K562 (cell line): ENCODE results near the gene TPD52L1. TPM values are rescaled to one million over a fixed set of nuclear protein-coding genes. Genes with fewer than 3 reads are reported as not detected.

Experiments
- ATAC-seq: fragments of 200-7000 bp; cut with Tn5 transposase; 3 replicates; pipeline ENCODE4 v1.9.1; 2020; ENCODE audit warnings: moderate library complexity
- BruUV-seq: library from RNA; stranded (reverse); fragments of 400-500 nt; replicated peaks from 2 replicates; lab custom pipeline; 2021; lab: Mats Ljungman, UMichigan
- CTCF ChIA-PET: fragments of 300-600 bp; formaldehyde crosslinking; extraction: SDS; loops from one replicate; lab custom pipeline; 2021; ENCODE audit warnings: low intra/inter-chr PET ratio; lab: Yijun Ruan, JAX
- POLR2A ChIA-PET: fragments of 300-600, 350-650 bp; sonication (Branson Sonifier 250); formaldehyde crosslinking; extraction: SDS; loops from one replicate; lab custom pipeline; 2021; ENCODE audit warnings: antibody characterized with exemption, inconsistent platforms; lab: Yijun Ruan, JAX
- DNase-seq, 4 experiments: peaks; one replicate each; pipeline versions ENCODE4 v3.0.0 to v3.0.0-alpha.2; 2011 to 2018; ENCODE audit warnings: low spot score in 3 of 4, mixed read lengths in 3 of 4; ENCODE audit errors: extremely low read depth in 1 of 4
- FAIRE-seq: peaks from 2 replicates; lab custom pipeline; 2011; peaks lifted over from hg19 to GRCh38; lab: Jason Lieb, UNC
- H2AFZ ChIP-seq: 2 replicates; pipeline ENCODE4 v1.6.0; 2011; ENCODE audit warnings: low read depth, low read length, control low read depth, inconsistent platforms
- H3K27ac ChIP-seq: fragments of 200-600 bp; 3 replicates; pipeline ENCODE4 v1.8.0; 2011; ENCODE audit warnings: low read depth, mild to moderate bottlenecking, control low read depth, inconsistent platforms, low read length, moderate library complexity, mixed read lengths; ENCODE audit errors: extremely low read depth
- H3K27me3 ChIP-seq, 2 experiments: fragments of 300-600 bp in 1 of 2; 2 replicates in 1 of 2; 3 replicates in 1 of 2; pipeline versions ENCODE4 v1.6.0 to v1.8.0; 2011; ENCODE audit warnings: inconsistent platforms in 2 of 2, low read length in 2 of 2, mild to moderate bottlenecking in 1 of 2, mixed read lengths in 1 of 2, moderate library complexity in 1 of 2; ENCODE audit not compliant: control insufficient read depth in 2 of 2, insufficient read depth in 2 of 2
- H3K36me3 ChIP-seq: fragments of 300-600 bp; 3 replicates; pipeline ENCODE4 v1.8.0; 2011; ENCODE audit warnings: mild to moderate bottlenecking, low read length, inconsistent platforms; ENCODE audit not compliant: control insufficient read depth, insufficient read depth
- H3K4me1 ChIP-seq, 2 experiments: fragments of 200-600 bp in 1 of 2; replicated peaks in 1 of 2; 2 replicates in 1 of 2; 3 replicates in 1 of 2; pipeline versions ENCODE4 v1.5.1 to v1.8.0; 2011; ENCODE audit warnings: inconsistent platforms in 2 of 2, low read length in 2 of 2, mild to moderate bottlenecking in 1 of 2, mixed read lengths in 1 of 2, moderate library complexity in 1 of 2; ENCODE audit not compliant: control insufficient read depth in 2 of 2, insufficient read depth in 2 of 2
- H3K4me2 ChIP-seq: 2 replicates; pipeline ENCODE4 v1.6.1; 2011; ENCODE audit warnings: low read length, control low read depth, inconsistent platforms, mixed read lengths; ENCODE audit not compliant: insufficient read depth
- H3K4me3 ChIP-seq: fragments of 200-600 bp; sonication (generic), shearing (Covaris generic); 2 replicates; pipeline ENCODE4 v1.5.1; 2016; ENCODE audit warnings: control low read depth, inconsistent platforms
- H3K79me2 ChIP-seq: fragments of 200-600 bp; 3 replicates; pipeline ENCODE4 v1.8.0; 2011; ENCODE audit warnings: low read length, inconsistent platforms; ENCODE audit not compliant: control insufficient read depth, insufficient read depth
- H3K9ac ChIP-seq, 2 experiments: 2 replicates each; pipeline versions ENCODE4 v1.6.0 to v1.6.1; 2011; ENCODE audit warnings: low read depth in 2 of 2, low read length in 2 of 2, control low read depth in 1 of 2, inconsistent platforms in 1 of 2, mild to moderate bottlenecking in 1 of 2, mixed read lengths in 1 of 2; ENCODE audit not compliant: insufficient read depth in 1 of 2
- H3K9me1 ChIP-seq: one replicate; pipeline ENCODE4 v1.6.0; 2011; ENCODE audit warnings: inconsistent platforms, mild to moderate bottlenecking, low read length, moderate library complexity; ENCODE audit not compliant: control insufficient read depth, insufficient read depth
- H3K9me3 ChIP-seq: replicated peaks from 2 replicates; pipeline ENCODE4 v1.5.1; 2011; ENCODE audit warnings: low read depth, low read length, inconsistent platforms; ENCODE audit not compliant: control insufficient read depth, insufficient read depth
- H4K20me1 ChIP-seq: replicated peaks from 2 replicates; pipeline ENCODE4 v1.6.1; 2011; ENCODE audit warnings: low read length, inconsistent platforms, mixed read lengths; ENCODE audit not compliant: control insufficient read depth, insufficient read depth
- GTF2E2 ChIP-seq: fragments of 200-800 bp; sonication (Bioruptor generic); IDR thresholded peaks from 2 replicates; pipeline ENCODE4 v1.6.1; 2016; ENCODE audit warnings: missing genetic modification characterization, missing compliant biosample characterization
- RNF2 ChIP-seq: sonication (generic); IDR thresholded peaks from 2 replicates; pipeline ENCODE4 v1.6.1; 2016
- TAL1 ChIP-seq: fragments of 450-650 bp; IDR thresholded peaks from 2 replicates; pipeline ENCODE4 v1.6.1; 2016; ENCODE audit warnings: mild to moderate bottlenecking
- WGBS: fragments of 100-300 bp; shearing (Covaris generic); methylation state at CpG from one replicate; pipeline ENCODE4 v1.1.6; 2016; ENCODE audit warnings: low coverage, mixed read lengths; ENCODE audit not compliant: insufficient coverage; ENCODE audit errors: missing lambda C conversion rate; 5-methylcytosine and 5-hydroxymethylcytosine counted together
- in situ Hi-C: fragments of 300-500 bp; cut with MboI; formaldehyde crosslinking; loops from 4 replicates; pipeline ENCODE4 v1.15.0; 2018; ENCODE audit warnings: inconsistent platforms, mixed read lengths
- intact Hi-C: fragments of 100-400 bp; cut with micrococcal nuclease; formaldehyde crosslinking; loops from 2 replicates; pipeline ENCODE4 v1.14.2; 2022
- polyA plus RNA-seq, 8 experiments: library from polyadenylated mRNA; depleted of rRNA in 4 of 8; stranded (reverse) in 5 of 8; unstranded in 3 of 8; fragments of >200 nt; fragmentation: Nextera tagmentation in 2 of 8; fragmentation: Illumina TruSeq in 1 of 8; extraction: Ambion mirVana in 2 of 8; extraction: Trizol in 1 of 8; gene quantifications; 2 replicates each; pipeline versions ENCODE4 v1.2.1 to v1.2.3, GENCODE V29; 2011 to 2014; ENCODE audit warnings: inconsistent platforms in 1 of 8, missing spikeins in 1 of 8
- total RNA-seq, 7 experiments: library from RNA; depleted of rRNA in 6 of 7; stranded (reverse); fragments of >200 nt in 6 of 7; fragmentation: Illumina TruSeq in 2 of 7; extraction: Trizol in 2 of 7; gene quantifications; 2 replicates each; pipeline versions ENCODE4 v1.2.1 to v1.2.3, GENCODE V29; 2011 to 2021; ENCODE audit warnings: low replicate concordance in 1 of 7
- TF ChIP-seq, protein P1 (sequence below): IDR thresholded peaks from 2 replicates; pipeline ENCODE4 v1.6.1; 2011; ENCODE audit warnings: borderline replicate concordance, low read depth, mild to moderate bottlenecking, moderate library complexity, low read length; ENCODE audit not compliant: insufficient read depth, poor library complexity, severe bottlenecking

TPD52L1 gene
- total and polyA plus RNA-seq, 9 of the 15 experiments (the other 6 are each of a cell fraction or from before 2014, with no cell fraction given): 12.9 to 149 (median 75.7) TPM

DNA sequence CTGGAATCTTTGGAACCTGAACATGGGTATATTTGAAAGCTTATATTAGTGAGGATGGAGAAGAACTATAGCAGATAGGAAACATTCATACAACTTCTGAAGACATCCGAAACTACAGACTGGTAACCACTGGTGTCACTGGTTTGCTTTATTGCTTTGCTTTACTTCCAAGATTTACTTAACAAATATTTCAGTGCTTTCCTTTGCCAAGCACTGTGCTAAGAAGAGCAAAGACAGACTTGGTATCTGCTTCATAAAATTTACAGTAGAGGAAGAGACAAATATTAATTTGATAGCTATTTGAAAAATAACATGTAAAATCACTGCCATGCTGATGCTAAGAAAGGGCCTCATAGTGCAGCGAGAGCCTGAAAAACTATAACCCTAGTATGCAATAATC, 1.8 kb downstream of the TPD52L1 start:
- intact Hi-C loops: loop anchor here (2.0 to 10.0 kb wide), 3 partner anchors 37 to 609 kb away; no protein-coding TSS in a partner anchor
- peaks cover 7% of the 10 kb centered on the region; the same call in 2 of the 3 replicates for H3K36me3 ChIP-seq

More for the DNA sequence above, 1.8 kb downstream of the TPD52L1 start:
- ChIA-PET CTCF (no interaction called here), POLR2A (interaction anchor here (0.6 to 1.6 kb wide), 3 partner anchors 10 to 138 kb away, joined by 3 to 4 read pairs (median 3); no protein-coding TSS in a partner anchor)
- Histone ChIP-seq H3K4me3 (no peak overlapping the region; the same call in 1 of the 2 replicates), H3K9me3 (peaks cover 7% of the 10 kb centered on the region; the same call in 1 of the 2 replicates), H2AFZ (no peak overlapping the region), H3K4me1 (peaks cover 14 to 15% of the 10 kb centered on the region in 2 experiments; a peak in 4 of 5 replicates), H4K20me1 (no peaks in the 10 kb centered on the region), H3K79me2 (peaks cover 26% of the 10 kb centered on the region), H3K4me2 (peak overlapping the region; percentile 93), H3K9me1 (no peaks in the 10 kb centered on the region), H3K27ac (no peak overlapping the region), H3K27me3 (no peaks in the 10 kb centered on the region), H3K9ac (peak overlapping the region in 1 of 2 experiments; percentile 88; a peak in 2 of 4 replicates)
- FAIRE-seq (no peak), DNase-seq (no peak), ATAC-seq (no peak)
- TF ChIP-seq GTF2E2 (tag) (no peak), TAL1 (no peak), RNF2 (no peak)
- TF ChIP-seq, protein P1, sequence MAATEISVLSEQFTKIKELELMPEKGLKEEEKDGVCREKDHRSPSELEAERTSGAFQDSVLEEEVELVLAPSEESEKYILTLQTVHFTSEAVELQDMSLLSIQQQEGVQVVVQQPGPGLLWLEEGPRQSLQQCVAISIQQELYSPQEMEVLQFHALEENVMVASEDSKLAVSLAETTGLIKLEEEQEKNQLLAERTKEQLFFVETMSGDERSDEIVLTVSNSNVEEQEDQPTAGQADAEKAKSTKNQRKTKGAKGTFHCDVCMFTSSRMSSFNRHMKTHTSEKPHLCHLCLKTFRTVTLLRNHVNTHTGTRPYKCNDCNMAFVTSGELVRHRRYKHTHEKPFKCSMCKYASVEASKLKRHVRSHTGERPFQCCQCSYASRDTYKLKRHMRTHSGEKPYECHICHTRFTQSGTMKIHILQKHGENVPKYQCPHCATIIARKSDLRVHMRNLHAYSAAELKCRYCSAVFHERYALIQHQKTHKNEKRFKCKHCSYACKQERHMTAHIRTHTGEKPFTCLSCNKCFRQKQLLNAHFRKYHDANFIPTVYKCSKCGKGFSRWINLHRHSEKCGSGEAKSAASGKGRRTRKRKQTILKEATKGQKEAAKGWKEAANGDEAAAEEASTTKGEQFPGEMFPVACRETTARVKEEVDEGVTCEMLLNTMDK: no peak
- no TSS peak for BruUV-seq
- in situ Hi-C loops: loop anchor here (25.0 kb wide), 1 partner anchor 607 kb away; no protein-coding TSS in a partner anchor
- WGBS: 59% methylated on average over 2 of the region's 2 CpGs
